Gastroesophageal sphincter (tissue), 4 donors: ENCODE data around the gene KRT38. TPM values are rescaled to one million over a fixed set of nuclear protein-coding genes. Genes with fewer than 3 reads are reported as not detected.
"Not testable (repeated sequence)": the region's sequence is repeated elsewhere in the genome, so short reads cannot be mapped to it uniquely, and the experiment has no call there.

Experiments
- ATAC-seq: fragments of 150-250 bp; one replicate; pipeline ENCODE4 v1.9.1; 2016; ENCODE audit warnings: mild to moderate bottlenecking, moderate library complexity
- H3K27ac ChIP-seq, 4 donors: fragments of 200-600 bp; sonication (generic) in 3 of 4; 1 replicate in 3 of 4; 2 replicates in 1 of 4; pipeline ENCODE4 v1.5.1; 2016 to 2019
- H3K27me3 ChIP-seq: fragments of 200-600 bp; sonication (generic); one replicate; pipeline ENCODE4 v1.5.1; 2019
- H3K36me3 ChIP-seq, 2 donors: fragments of 200-600 bp; sonication (generic); one replicate each; pipeline ENCODE4 v1.5.1; 2019; ENCODE audit warnings: control low read depth in 1 of 2
- H3K4me1 ChIP-seq, 3 donors: fragments of 200-600 bp; sonication (generic); 1 replicate in 2 of 3; 2 replicates in 1 of 3; pipeline ENCODE4 v1.5.1; 2016 to 2019; ENCODE audit warnings: control low read depth in 2 of 3
- H3K4me3 ChIP-seq, 2 donors: fragments of 200-600 bp; sonication (generic); one replicate each; pipeline ENCODE4 v1.5.1; 2019; ENCODE audit warnings: mild to moderate bottlenecking in 1 of 2, moderate library complexity in 1 of 2
- H3K9me3 ChIP-seq, 3 donors: fragments of 200-600 bp; sonication (generic); one replicate each; pipeline ENCODE4 v1.5.1; 2017 to 2019; ENCODE audit warnings: control low read depth in 2 of 3
- EP300 ChIP-seq: sonication (generic); formaldehyde crosslinking; IDR thresholded peaks from one replicate; pipeline ENCODE4 v1.6.1; 2017; ENCODE audit warnings: antibody characterized with exemption, mild to moderate bottlenecking
- POLR2A ChIP-seq, 2 donors: fragments of 450-650 bp; IDR thresholded peaks; one replicate each; pipeline ENCODE4 v1.6.1; 2017; ENCODE audit warnings: antibody characterized with exemption in 2 of 2, mild to moderate bottlenecking in 2 of 2, moderate library complexity in 1 of 2
- POLR2AphosphoS5 ChIP-seq: sonication (generic); formaldehyde crosslinking; IDR thresholded peaks from one replicate; pipeline ENCODE4 v1.6.1; 2017; ENCODE audit warnings: antibody characterized with exemption
- WGBS, 2 donors: methylation state at CpG; one replicate each; pipeline ENCODE4 v1.1.5; 2018; ENCODE audit warnings: low coverage in 1 of 2; 5-methylcytosine and 5-hydroxymethylcytosine counted together
- total RNA-seq, 4 donors: library from RNA; depleted of rRNA; stranded (reverse); fragments of >200 nt; gene quantifications; one replicate each; pipeline ENCODE4 v1.1.0, GENCODE V29; 2016
- TF ChIP-seq, protein P1 (sequence below), 4 experiments: fragments of 200-600 bp in 2 of 4; fragments of 450-650 bp in 2 of 4; sonication (generic) in 1 of 4; IDR thresholded peaks; one replicate each; pipeline ENCODE4 v1.5.1; 2017 to 2019; ENCODE audit warnings: antibody characterized with exemption in 4 of 4, mild to moderate bottlenecking in 2 of 4, moderate library complexity in 2 of 4

The KRT38 gene
- total RNA-seq, 4 donors from 2014 or later: not detected

DNA sequence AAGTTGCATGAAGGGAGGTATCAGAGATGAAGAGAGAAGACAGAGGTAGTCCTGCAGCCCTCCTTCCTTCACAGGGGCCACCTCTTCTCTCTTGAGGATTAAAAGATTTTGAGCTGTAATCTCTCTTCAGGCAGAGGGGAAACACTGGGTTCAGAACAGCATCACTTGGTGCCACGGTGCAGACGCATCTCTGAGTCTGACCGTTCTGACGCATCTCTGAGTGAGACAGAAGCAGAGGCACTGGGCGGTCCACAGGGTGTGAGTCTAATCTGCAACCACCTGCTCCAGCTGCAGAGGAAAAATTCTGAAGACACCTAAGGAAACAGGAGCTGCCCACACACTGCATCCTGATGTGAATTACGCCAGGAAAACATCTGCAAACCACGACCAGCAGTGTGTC is 11.1 kb downstream of the KRT38 start:
- no peak for ATAC-seq
- Histone ChIP-seq H3K27me3 (no peaks in the 10 kb centered on the region), H3K36me3 (no peaks in the 10 kb centered on the region), H3K4me1 (peaks cover 0 to 5% (median 0%) of the 10 kb centered on the region in 3 donors), H3K9me3 (no peaks in the 10 kb centered on the region), H3K4me3 (no peak overlapping the region), H3K27ac (no peak overlapping the region)
- 74 to 80% methylated on average over 1 to 5 of the region's 7 CpGs for WGBS, 2 donors
- no peak for TF ChIP-seq POLR2AphosphoS5
- no peak for TF ChIP-seq POLR2A (IDR thresholded peaks at IDR 0.05)
- TF ChIP-seq EP300: no peak
- TF ChIP-seq, protein P1, sequence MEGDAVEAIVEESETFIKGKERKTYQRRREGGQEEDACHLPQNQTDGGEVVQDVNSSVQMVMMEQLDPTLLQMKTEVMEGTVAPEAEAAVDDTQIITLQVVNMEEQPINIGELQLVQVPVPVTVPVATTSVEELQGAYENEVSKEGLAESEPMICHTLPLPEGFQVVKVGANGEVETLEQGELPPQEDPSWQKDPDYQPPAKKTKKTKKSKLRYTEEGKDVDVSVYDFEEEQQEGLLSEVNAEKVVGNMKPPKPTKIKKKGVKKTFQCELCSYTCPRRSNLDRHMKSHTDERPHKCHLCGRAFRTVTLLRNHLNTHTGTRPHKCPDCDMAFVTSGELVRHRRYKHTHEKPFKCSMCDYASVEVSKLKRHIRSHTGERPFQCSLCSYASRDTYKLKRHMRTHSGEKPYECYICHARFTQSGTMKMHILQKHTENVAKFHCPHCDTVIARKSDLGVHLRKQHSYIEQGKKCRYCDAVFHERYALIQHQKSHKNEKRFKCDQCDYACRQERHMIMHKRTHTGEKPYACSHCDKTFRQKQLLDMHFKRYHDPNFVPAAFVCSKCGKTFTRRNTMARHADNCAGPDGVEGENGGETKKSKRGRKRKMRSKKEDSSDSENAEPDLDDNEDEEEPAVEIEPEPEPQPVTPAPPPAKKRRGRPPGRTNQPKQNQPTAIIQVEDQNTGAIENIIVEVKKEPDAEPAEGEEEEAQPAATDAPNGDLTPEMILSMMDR (IDR thresholded peaks at IDR 0.05): no peak

DNA sequence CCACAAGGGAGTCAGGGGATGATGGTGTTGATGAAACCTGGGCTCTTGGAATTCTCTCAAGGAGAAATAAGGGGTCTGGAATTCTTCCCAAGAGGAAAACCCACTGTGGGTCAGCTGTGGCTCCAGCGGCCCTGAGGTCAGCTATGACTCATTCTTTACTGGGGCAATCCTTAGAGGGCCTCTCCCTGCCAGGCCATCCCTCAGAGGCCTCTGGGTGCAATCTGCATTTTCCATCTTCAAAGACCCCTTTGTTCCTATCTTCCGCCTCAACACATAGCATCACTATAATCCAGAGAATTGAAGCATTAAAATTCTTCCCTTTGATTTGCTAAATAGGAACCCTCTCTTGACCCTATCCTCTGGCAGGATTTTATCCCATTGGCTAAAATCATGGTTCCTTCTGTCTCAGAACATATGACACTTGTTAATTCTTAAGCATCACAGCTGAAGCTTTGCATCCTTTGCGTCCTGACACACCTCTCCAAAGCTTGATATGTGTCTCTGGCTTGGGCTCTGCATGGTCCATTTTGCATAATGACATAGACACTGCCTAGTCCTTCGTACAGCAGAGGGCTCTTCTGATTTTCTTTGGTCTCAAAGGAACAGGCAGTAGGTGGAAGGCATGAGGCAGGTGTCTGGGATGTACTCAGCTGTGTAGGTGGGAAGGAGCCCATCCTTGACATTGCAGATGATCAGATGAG is 12.0 kb downstream of the KRT38 start:
- Histone ChIP-seq H3K4me1 (no peaks in the 10 kb centered on the region), H3K27ac (no peak overlapping the region), H3K9me3 (no peaks in the 10 kb centered on the region), H3K27me3 (no peaks in the 10 kb centered on the region), H3K36me3 (no peaks in the 10 kb centered on the region), H3K4me3 (no peak overlapping the region)
- TF ChIP-seq, protein P1 (IDR thresholded peaks at IDR 0.05): no peak
- TF ChIP-seq EP300: no peak
- no peak for TF ChIP-seq POLR2A (IDR thresholded peaks at IDR 0.05)
- no peak for TF ChIP-seq POLR2AphosphoS5
- no peak for ATAC-seq
- whole genome bisulfite sequencing, 2 donors: 73 to 77% methylated on average over 2 to 4 of the region's 4 CpGs

DNA sequence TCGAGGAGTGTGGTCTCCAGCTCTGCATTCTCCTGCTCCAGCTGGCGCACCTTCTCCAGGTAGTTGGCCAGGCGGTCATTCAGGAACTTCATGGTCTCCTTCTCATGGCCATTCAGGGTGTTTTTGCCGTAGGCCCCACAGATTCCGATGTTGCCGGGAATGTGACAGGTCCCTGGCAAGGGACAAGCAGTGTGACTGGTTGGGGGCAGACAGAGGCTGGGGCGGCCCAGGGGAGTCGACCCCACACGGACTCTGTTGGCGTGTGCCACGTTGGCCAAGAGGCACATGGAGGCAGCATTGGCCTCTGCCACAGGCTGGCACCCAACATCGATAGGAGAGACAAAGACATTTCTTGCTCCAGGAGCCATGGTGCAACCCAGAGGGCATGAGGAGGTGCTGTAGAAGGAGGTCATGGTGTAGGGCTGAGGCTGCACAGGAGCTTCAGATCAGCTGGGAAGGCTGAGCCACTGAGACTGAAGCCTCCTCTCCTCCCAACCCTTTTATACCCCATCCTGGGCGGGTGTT is 16.6 kb downstream of the KRT38 start, which contains the start of gene KRT37:
Gene KRT37, minus strand, starts transcription at position 475 of the 525 bp plus-strand sequence. Its CDS starts 62 bp downstream, at position 413.
- 92 to 100% methylated on average over 2 of the region's 13 CpGs for WGBS, 2 donors

GRCh38 chr17:41422586-41422985 is 18.2 kb downstream of the KRT38 start:
- not testable (repeated sequence) for ATAC-seq, H3K36me3 ChIP-seq, H3K27me3 ChIP-seq, H3K9me3 ChIP-seq, H3K4me3 ChIP-seq, H3K27ac ChIP-seq, H3K4me1 ChIP-seq
- 97% methylated on average over 6 of the region's 11 CpGs; no CpG with 5 or more reads in 1 of the 2 donors for WGBS, 2 donors

More for the DNA sequence above, 16.6 kb downstream of the KRT38 start, which contains the start of gene KRT37:
- H3K9me3 ChIP-seq: no peaks in the 10 kb centered on the region
- H3K27me3 ChIP-seq: no peaks in the 10 kb centered on the region
- TF ChIP-seq, protein P1 (IDR thresholded peaks at IDR 0.05): no peak
- TF ChIP-seq POLR2AphosphoS5: no peak
- no peak for TF ChIP-seq EP300
- TF ChIP-seq POLR2A (IDR thresholded peaks at IDR 0.05): no peak
- no peak within 1 kb of the TSS for H3K27ac ChIP-seq
- no peaks in the 10 kb centered on the region for H3K4me1 ChIP-seq
- no peaks in the 10 kb centered on the region for H3K36me3 ChIP-seq
- H3K4me3 ChIP-seq: no peak within 1 kb of the TSS
- ATAC-seq: no peak

- Histone ChIP-seq H3K27ac (no peak overlapping the region), H3K4me1 (peaks cover 0 to 12% (median 3%) of the 10 kb centered on the region in 3 donors), H3K36me3 (no peaks in the 10 kb centered on the region), H3K4me3 (no peak overlapping the region), H3K9me3 (no peaks in the 10 kb centered on the region), H3K27me3 (no peaks in the 10 kb centered on the region)
- no peak for ATAC-seq
- TF ChIP-seq POLR2AphosphoS5 (no peak), POLR2A (IDR thresholded peaks at IDR 0.05) (no peak), EP300 (no peak)
- TF ChIP-seq, protein P1 (IDR thresholded peaks at IDR 0.05): no peak
- 58 to 77% methylated on average over 4 of the region's 4 CpGs for WGBS, 2 donors
These were observed 19.2 kb downstream of the KRT38 start for GRCh38 chr17:41421617-41422016.
